ENCODE results near the gene SLC9A2.

SLC9A2 gene

DNA sequence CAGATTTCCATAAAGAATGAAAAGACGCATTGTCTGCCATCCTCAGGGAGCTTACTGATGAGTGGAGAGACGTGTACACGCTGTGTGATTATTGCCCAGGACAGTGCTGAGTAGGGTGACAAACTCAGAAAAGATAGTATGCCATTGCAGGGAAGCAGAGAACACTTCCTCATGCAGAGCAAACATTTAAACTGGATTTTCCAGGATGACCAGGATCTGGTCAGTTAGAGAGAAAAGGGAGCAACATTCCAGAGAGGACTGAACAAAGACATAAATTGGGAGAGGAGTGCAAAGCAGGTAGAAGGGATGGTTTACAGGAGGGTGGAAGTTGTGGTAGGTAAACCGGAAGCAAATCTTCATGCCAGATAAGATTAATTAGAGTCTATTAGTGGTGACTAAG is 2.3 kb downstream of the SLC9A2 start:
- DNase-seq: no peak

DNA sequence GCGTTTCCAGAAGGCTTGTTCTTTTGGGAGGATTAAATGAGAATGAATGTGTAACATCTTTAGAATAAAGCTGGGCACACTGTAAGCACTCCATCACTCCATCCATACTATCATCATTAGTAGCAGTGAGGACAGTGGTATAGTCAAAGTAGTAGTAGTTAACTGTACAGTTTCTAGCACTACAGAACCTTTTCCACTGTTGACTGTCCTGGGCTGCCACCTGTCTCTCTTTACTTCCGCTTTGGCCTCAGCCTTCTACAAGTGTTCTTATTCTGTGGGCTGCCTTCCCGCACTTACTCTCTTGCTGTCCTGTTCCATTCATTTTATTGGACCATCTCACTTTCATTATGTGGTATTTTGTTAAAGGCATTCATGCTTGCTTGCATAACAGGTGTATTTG is 3.3 kb downstream of the SLC9A2 start:
- DNase-seq: no peak

DNA sequence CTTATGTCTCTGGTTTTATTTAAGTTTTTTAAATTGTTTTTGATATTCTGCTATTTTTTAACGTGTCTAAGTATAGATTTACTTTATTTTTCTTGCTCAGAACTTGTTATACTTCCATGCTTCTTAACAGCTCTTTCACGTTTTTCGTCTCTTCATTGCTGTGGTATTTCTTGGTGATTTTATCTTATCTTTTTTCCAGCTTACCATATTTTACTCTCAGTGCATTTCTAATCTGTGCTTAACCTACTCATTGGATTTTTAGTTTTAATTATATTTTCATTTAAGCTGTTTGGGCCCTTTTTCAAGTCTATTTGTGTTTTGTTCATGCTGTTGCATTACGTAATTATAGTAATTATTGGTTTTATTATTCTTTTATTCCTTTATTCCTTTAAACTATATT is 11.1 kb downstream of the SLC9A2 start:
- DNase-seq: no peak

DNA sequence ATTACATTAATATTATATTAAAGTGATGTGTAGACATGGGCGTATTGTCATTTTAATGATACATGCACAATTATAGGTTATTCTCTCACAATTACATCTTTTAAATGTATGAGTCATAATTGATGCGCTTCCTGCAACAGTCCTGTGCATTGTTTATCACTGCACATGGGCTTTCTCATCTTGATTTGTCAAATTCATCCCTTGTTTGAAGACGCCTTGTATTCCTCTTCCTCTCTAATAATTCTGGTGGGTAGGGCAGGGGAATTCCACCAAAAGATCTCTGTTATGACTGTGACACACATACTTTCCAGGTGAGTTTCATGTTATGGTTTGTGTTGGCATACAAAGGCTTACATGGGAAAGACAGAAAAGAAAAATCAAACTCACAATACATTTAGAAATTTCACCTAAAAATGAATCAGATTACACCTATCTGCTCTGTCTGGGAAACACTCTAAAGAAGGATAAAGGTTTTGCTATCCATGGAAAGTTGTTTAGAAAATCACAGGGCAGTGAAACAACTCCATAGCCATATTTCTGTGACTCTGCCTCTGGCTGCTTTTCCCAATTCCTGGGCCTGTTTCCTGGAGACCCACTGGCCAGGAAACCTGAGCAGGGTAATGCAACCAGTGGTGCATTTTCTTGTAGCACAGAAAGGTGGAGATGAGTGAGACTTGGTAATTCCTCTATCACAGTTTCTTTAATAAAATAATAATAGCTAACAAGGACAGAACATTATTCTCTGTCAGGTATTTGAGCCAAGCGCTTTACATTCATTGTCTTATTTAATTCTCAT is 13.2 kb downstream of the SLC9A2 start:
- no peak for DNase-seq

DNA sequence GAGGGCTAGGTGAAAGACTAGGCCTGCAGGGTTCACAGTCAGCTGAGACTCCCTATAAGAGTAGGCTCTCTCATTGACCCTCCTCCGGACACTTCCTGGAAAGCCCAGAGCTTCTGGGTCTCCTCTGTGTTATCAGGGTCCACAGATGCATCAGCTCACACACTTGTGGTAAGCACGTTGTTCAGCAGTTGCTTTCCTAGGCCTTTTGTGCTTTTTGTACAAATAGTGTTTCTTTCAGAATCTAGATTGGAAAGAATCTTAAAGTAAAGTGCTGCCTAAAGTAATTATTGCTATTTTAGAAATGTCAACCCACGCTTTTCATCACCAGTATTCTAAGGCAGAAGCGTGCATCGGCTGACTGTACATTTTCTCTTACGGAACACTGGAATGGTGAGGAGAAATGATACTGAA is 15.5 kb downstream of the SLC9A2 start:
- DNase-seq: no peak

DNA sequence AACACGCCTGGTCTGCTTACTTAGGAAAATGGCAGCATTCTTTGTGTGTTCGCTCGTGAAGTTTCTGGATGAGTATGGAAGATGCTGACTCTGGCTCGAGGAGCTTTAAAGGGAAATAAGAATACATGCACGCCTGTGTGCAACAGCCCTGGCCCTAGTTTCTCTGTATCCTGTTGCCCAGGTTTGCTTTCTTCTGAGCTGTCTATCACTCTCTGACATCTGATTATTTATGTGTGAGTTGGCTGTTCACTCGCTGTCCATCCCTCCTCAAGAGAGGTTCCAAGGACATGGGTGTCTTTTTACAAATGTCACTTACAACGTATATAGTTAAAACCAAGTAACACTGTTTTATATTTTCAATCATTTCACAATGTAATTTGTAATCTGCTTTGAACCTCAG is 16.0 kb downstream of the SLC9A2 start:
- no peak for DNase-seq

DNA sequence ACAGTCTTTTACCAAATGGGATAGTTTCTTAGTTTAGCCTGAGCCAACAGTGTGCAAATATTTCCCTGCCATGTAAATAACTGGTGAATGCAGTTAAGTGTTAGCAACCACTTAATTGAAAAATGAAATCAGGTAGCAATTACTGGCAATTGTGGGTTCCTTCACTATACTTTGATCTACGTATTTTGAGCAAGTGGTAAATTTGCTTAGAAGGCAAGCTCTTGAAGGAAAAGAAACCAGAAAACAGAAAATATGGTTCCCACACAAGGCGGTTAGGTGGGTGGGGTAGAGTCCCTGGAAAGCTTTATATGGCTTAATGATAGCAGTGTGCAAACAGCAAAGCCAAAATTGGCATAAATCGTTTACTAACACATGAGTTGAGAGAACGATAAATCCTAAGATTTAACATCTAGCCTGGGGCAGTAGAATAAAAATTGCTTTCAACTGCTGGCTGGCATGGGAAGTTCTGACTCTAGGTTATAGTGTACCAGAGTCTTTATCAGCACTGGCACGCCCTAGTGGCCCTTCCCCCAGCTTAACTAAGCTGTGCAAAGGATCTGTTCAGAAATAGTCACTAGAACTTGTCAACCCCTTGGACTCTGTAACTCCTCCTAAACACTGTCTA is 17.0 kb downstream of the SLC9A2 start:
- DNase-seq: no peak

DNA sequence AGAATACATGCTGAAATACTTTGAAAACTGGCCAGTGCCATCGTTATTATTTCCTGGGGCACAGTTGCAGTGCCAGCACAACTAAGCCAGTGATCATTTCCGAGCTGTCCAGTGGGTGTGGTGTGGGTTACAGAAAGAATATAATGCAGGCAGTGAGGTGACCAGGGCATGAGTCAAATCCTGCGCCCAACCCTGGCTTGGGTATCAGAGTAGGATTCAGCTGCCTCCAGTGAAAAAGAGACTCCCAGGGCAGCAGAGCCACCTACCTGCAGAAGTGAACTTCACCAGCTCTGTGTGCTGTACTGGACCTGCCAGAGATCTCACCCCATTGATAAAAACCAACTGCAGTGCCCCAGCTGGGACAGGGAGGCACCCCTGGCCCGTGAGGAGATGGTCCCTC is 18.0 kb downstream of the SLC9A2 start:
- DNase-seq: no peak

DNA sequence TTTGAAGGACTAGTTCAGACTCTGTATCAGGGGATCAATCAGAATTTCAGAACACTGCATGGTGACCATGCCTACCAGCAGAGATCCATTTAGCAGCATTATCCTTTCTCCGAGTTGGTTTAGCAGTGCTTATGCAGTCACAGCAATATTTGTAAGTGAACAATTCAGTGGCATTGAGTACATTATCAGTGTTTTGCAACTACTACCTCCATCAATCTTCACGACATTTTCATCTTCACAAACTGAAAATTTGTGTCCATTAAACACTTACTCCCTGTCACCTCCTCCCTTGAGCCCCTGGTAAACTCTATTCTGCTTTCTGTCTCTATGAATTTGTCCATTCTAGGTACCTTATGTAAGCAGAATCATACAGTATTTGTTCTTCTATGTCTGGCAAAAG is 20.1 kb downstream of the SLC9A2 start:
- DNase-seq: no peak

DNA sequence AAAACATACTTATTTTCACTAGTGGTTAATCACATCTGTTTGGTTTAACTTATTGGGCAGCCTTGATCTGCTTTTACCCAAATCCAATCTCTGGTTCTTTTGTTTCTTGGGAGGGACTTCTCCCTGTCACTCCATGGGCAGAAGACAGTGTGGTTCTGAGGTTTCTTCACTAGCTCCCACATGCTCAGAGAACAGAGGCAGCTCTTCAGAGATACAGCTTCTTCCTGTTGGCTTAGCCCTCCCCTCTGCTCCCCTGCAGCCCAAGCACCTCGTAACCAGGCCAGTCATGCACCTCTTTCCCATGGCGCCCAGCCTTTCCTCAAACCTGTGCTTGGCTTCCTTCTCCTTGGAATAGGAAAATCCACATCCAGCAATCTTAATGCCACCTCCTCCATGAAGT is 32.8 kb downstream of the SLC9A2 start:
- DNase-seq: no peak

DNA sequence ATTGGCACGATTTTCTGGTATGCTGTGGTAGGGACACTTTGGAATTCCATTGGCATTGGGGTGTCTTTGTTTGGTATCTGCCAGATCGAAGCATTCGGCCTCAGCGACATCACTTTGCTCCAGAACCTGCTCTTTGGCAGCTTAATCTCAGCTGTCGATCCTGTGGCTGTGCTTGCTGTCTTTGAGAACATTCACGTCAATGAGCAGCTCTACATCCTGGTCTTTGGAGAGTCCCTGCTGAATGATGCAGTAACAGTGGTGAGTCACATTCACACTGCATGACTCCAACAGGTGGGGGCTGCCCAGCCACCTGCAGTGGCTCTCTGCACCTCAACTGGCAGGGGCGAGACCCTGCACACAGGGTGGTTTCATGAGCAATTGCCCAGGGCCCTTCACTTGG is 38.4 kb downstream of the SLC9A2 start:
- no peak for DNase-seq

DNA sequence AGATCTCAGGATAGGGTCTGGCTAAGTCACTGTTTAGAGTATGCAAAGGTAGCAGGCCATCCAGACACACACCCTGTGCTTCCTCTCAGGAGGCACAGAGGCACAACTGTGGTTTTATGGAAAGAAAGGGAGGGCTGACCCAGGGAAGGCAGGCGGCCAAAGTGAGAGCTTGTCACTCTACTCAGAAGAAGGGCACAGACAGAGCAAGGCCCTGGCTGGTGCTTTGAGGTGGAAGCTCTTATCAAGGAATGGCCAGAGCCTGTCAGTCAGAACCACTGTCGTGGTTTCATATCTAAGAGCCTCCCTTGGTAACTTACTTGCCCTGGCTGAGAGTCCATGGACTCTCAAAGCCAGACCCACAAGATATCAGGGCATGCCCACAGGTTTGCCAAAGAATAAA is 40.7 kb downstream of the SLC9A2 start:
- no peak for DNase-seq

DNA sequence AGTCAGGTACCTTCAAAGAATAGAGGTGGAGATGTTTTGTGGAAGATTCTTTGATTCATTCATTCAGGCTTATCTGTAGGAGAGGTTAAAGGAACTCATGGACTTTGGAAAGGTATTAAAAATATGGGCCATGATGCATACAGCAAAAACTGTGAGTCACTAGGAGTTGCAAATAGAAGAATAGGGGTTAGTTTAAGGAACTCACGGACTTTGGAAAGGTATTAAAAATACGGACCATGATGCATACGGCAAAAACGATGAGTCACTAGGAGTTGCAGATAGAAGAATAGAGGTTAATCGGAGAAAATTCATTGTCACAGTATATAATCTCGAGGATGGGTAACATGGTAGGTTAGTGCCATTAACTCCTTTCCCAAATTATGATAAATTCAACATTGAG is 41.2 kb downstream of the SLC9A2 start:
- no peak for DNase-seq

DNA sequence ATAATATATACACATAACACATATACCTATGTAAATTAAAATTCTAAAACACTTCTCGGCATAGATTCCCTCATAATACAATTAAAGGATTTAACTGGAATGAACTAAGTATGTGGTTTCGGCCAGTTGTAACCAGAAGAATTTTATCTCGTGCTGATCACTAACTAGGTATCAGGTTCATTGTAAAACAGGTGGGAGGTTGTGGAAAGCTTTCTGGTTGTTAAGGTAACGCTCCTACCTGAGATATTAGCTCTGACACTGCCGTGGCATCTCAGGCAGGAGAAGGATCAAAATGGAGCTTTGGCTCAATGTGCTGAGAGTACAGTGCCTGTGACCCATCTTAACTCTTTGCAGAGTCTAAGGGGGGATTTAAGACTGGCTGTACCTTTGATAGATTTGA is 42.5 kb downstream of the SLC9A2 start:
- DNase-seq: no peak

DNA sequence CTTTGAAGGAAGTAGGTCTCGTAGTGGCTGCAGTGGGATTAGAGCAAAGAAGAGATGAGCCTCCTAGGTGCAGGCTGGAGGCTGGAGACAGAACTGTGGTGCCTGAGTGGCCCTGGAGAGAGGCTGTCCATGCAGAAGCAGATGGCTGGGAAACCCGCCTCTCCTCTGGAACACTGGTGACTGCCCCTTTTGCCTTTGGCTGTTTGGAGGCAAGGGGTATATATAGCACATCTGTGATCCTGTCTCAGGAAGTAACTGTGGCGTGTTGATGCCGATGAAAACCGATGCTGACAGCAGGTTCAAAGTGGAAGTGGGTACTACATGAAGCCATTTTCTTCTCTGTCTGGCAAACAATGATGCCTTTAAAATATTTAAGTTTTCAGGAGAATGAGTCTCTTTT is 43.5 kb downstream of the SLC9A2 start:
- DNase-seq: no peak

DNA sequence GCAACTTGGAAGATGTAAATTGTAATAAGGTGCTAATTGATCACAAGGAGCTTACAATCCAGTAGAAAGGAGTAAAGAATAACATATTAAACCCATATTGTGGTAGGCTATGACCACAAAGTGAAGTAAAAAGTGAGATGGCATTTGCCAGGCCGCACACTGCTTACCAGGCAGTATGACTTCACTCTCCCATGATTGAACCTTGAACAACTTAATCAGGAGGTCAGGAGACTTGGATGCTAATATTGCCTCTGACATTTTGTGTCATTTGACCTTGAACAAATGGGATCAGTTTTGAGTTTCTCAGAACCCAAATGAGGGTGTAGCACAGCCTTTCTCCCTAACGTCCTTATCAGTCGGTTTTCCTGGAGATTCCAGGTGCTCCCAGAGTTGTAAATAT is 44.0 kb downstream of the SLC9A2 start:
- DNase-seq: no peak

DNA sequence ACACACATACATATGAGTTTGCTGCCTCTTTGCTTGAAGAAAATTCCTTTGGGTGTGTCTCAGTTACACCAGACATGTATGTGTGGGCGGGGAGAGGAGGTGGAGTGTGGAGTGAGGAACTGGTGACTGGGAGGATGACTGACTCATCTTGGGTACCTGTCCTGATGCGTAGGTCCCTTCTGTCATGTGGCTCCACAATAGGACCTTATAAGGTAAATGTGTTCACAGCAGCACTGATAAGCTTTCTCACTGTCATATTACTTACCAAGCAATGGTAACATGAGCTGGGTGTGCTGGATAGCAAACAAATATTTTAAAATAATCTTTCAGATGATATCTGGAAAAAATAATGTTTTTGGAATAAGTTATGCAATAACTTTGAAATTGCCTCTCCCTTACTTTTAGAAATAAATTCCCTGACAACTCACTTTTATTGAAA is 45.1 kb downstream of the SLC9A2 start:
- DNase-seq: no peak

DNA sequence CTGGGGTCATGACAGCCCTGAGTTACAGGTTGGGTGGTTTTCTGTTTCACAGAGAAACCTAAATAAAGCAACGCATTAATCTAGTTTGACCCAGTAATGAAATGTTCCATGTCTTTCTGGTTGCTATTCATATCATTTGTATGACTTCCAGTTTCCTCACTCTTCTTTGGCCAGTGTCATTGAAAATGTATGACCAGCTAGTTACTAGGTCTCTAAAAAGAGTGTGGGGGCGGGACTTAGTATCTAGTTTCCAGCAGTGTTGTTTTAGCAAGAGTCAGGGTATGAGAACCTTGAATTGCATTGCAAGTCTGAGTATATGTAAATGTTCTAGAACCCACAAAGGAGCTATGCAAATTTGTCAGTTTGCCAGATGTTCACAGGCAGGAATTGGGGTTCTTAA is 47.7 kb downstream of the SLC9A2 start:
- DNase-seq: no peak

DNA sequence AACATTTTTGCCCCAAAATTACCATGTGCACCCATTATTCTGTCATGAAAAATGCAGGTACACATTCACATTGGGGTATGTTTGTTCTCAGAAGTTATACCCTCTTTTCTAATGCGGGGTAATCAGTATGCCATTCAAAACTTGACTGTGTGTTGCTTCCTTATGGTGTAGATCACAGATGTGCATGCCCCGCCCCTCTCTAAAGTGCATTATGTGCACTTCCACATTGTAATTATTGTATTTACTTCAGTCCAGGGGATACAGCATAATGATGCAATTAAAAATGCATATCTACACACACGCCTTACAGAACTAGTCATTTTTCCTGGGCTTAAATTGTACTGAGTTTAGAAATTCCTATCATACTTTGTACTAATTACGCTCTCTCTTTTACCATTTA is 48.8 kb downstream of the SLC9A2 start:
- DNase-seq: no peak

DNA sequence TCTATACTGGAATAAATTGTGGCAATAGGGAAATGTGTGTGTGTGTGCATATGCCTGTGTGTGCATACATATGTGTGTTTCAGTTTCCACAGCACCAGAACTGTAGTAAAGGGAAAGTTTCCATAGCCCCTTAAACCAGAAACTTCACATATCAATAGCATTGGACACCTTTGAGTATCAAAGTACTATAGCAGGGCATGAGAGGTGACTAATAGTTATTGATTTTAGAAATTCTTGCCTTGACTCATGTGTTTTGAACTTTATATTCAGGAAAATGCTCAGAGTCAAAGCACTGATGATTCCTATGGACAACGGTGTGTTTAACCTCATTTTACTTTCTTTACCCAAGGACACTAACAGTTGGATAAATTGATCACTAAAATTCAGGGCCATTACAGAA is 50.0 kb downstream of the SLC9A2 start:
- DNase-seq: no peak

DNA sequence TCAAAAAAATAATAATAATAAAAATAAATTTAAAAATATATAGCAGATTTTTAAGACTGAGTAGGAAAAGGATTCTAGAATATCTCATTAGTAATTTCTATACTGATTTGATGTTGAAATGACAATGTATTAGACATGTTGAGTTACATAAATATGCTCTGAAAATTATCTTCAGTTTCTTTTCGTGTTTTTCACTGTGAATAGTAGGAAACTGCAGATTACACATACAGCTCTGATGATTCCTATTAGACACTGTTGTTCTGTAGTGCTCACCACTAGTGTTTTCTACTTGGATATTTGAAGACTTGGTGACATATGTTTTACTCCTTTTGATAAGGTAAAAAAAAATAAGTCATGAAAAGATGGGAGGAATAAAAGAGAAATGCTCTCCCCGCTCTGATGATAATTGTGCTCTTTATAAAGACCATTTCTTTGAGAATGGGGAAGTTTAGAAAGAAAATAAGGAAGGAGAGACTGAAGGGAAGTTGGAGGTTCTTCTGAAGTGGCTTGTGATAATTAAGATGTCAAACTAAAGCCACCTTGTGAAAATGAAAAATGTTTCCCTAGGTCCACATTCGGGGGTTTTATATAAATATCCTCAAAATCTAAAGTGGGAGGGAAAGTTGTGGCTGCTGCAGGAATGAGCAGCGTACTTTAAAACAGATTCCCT is 52.9 kb downstream of the SLC9A2 start:
- no peak for DNase-seq

DNA sequence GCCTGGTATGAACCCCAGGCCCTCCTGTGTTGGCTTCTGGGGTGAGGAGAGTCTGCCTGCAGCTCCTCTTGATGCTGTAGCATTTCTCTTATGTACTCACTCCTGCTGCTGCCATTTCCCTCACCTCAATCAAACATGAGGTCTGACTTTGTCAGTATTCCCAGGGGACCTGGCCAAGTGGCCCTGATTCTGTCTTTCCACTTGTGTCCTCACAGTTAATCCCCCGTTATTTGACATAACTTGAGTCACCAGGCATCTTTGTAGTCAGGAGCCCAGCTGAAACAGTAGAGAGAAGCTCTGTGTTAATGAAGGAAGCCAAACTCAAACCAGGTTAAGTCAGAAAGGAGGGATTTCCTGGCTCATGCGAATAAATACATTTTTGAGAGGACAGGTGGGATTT is 55.0 kb downstream of the SLC9A2 start:
- DNase-seq: no peak

DNA sequence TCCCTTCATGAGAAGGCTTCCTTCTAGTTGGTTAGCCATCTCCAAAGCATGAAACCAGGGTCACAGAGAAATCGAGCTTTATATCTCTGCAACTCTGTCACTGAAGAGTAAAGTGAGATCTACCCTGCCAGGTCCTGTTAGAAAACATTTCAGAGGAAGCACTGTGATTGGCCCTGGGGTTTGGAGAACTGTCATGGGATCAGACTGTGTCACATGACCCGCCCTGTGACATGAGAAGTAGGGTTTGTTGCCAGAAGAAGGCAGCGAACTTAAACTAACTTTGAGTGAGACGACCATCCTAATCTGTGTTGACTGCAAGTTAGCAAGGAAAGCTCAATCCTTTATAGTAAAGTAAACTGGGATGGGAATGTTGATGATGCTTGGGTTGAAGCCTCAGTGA is 55.5 kb downstream of the SLC9A2 start:
- DNase-seq: no peak

Data from NCI-H1436 (cell line).